GM12891 (cell line): ENCODE measurements around the gene ICE2.

ENCODE experiments used
- POLR2A ChIP-seq: IDR thresholded peaks from 2 replicates; pipeline ENCODE4 v1.6.1; 2011; ENCODE audit warnings: low read depth, low read length, control low read depth
- POLR2AphosphoS5 ChIP-seq: IDR thresholded peaks from 2 replicates; pipeline ENCODE4 v1.6.1; 2011; ENCODE audit warnings: low read depth, low read length, control low read depth
- POU2F2 ChIP-seq: IDR thresholded peaks from 2 replicates; pipeline ENCODE4 v1.6.1; 2011; ENCODE audit warnings: low read depth, mild to moderate bottlenecking, control low read depth, low read length, moderate library complexity
- TAF1 ChIP-seq: IDR thresholded peaks from 2 replicates; pipeline ENCODE4 v1.6.1; 2011; ENCODE audit warnings: low read depth, low read length, control low read depth

DNA sequence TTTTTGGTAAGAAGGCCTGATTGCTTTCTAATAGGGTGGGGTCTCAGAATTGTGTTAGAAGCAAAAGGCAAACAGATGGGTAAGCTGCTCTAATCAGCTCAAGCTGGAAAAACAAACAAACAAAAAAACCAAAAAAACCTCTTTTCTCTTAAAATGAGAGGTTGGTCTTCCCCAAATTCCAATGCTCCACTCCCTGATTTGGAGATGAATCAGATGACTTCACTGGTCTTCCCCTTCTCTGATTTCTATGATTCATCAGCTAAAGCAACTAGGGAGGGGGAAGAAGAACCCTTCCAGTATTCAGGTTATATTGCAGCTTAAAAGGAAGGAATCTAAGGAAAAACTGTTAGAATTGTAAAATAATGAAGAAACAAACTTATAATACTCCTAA, 71.5 kb downstream of the ICE2 start:
- TF ChIP-seq TAF1 (no peak), POLR2A (no peak), POLR2AphosphoS5 (no peak), POU2F2 (no peak)
